OCI-LY1 (cell line): ENCODE measurements around the gene IMMP2L.

Experiments used
- H2AFZ ChIP-seq: fragments of 200-600 bp; sonication (generic), shearing (Covaris generic); 2 replicates; pipeline ENCODE4 v1.6.0; 2014; ENCODE audit warnings: antibody characterized with exemption, mild to moderate bottlenecking, low read length
- H3F3A ChIP-seq: fragments of 200-600 bp; sonication (generic), shearing (Covaris generic); 2 replicates; pipeline ENCODE4 v1.6.0; 2014; ENCODE audit warnings: mild to moderate bottlenecking, antibody characterized with exemption, low read length, moderate library complexity; ENCODE audit not compliant: insufficient read depth
- H3K27ac ChIP-seq: fragments of 200-600 bp; sonication (generic); 2 replicates; pipeline ENCODE4 v1.5.1; 2014; ENCODE audit warnings: low read length, mixed run types, mild to moderate bottlenecking, low read depth; ENCODE audit not compliant: poor library complexity, severe bottlenecking
- H3K27me3 ChIP-seq: fragments of 200-600 bp; sonication (generic); 2 replicates; pipeline ENCODE4 v1.6.0; 2014; ENCODE audit warnings: antibody characterized with exemption, mild to moderate bottlenecking, low read length, moderate library complexity; ENCODE audit not compliant: insufficient read depth
- H3K36me3 ChIP-seq: fragments of 200-600 bp; sonication (generic); 2 replicates; pipeline ENCODE4 v1.6.1; 2014; ENCODE audit warnings: mild to moderate bottlenecking, antibody characterized with exemption, low read length, moderate library complexity, mixed read lengths; ENCODE audit not compliant: insufficient read depth
- H3K4me1 ChIP-seq: fragments of 200-600 bp; sonication (generic); 2 replicates; pipeline ENCODE4 v1.5.1; 2014; ENCODE audit warnings: mild to moderate bottlenecking, low read length, moderate library complexity; ENCODE audit not compliant: insufficient read depth, severe bottlenecking
- H3K4me2 ChIP-seq: fragments of 200-600 bp; sonication (generic), shearing (Covaris generic); 2 replicates; pipeline ENCODE4 v1.6.1; 2014; ENCODE audit warnings: low read length
- H3K4me3 ChIP-seq: fragments of 200-600 bp; sonication (generic); 2 replicates; pipeline ENCODE4 v1.5.1; 2014; ENCODE audit warnings: low read length, low read depth, mild to moderate bottlenecking, mixed read lengths; ENCODE audit not compliant: poor library complexity, severe bottlenecking
- H3K79me2 ChIP-seq: fragments of 200-600 bp; shearing (Covaris generic); 2 replicates; pipeline ENCODE4 v1.6.1; 2016; ENCODE audit warnings: mixed run types, low read length, mixed read lengths; ENCODE audit not compliant: insufficient read depth
- H3K9ac ChIP-seq: fragments of 200-600 bp; sonication (generic), shearing (Covaris generic); 2 replicates; pipeline ENCODE4 v1.6.1; 2014; ENCODE audit warnings: mild to moderate bottlenecking, low read length, mixed read lengths
- H3K9me2 ChIP-seq: fragments of 200-600 bp; sonication (generic), shearing (Covaris generic); 2 replicates; pipeline ENCODE4 v1.6.1; 2014; ENCODE audit warnings: low read depth, mild to moderate bottlenecking, low read length, mixed read lengths
- H3K9me3 ChIP-seq: fragments of 200-600 bp; shearing (Covaris generic); 2 replicates; pipeline ENCODE4 v1.6.1; 2014; ENCODE audit warnings: low read length, mixed read lengths
- H4K20me1 ChIP-seq: fragments of 200-600 bp; sonication (generic), shearing (Covaris generic); 2 replicates; pipeline ENCODE4 v1.6.0; 2016; ENCODE audit warnings: mild to moderate bottlenecking, low read length; ENCODE audit not compliant: insufficient read depth
- EZH2 ChIP-seq: fragments of 200-600 bp; sonication (generic), shearing (Covaris generic); IDR thresholded peaks from 2 replicates; pipeline ENCODE4 v1.8.0; 2017; ENCODE audit warnings: borderline replicate concordance, mixed run types, mild to moderate bottlenecking, antibody characterized with exemption, low read length, moderate library complexity, mixed read lengths
- TF ChIP-seq, protein P1 (sequence below): fragments of 200-600 bp; sonication (generic), shearing (Covaris generic); IDR thresholded peaks from 2 replicates; pipeline ENCODE4 v1.5.1; 2017; ENCODE audit warnings: mild to moderate bottlenecking, antibody characterized with exemption, low read length, moderate library complexity, mixed read lengths

The IMMP2L gene

DNA sequence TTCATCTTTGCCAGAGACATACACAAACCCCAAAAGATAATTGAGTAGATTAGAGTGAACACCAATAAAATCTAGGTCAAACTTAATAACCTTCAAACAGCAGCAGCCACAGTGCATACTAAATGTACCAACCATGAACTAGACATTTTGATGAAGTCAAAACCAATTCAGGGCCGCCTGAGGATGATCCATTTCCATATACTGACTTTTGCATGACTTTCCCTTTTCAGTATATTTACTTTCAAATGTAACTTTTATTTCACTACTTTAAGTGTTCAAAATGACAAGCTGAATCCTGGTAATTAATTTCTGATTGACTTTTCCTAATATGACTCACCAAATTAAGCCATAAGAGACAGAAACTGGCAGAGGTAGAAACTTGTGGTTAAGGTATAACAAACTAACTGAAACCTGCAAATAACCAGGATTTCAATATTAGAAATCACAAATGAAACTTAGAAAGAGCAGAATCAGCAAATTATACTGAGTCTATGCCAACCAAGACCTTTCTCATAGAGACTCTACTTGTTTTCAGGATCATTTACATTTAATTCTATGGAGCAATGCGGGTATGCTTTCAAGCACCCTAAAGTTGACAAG, 643.2 kb downstream of the IMMP2L start:
- Histone ChIP-seq H3K4me3 (no peak overlapping the region), H3K4me2 (no peak overlapping the region), H3K9me2 (no peaks in the 10 kb centered on the region), H3K27ac (no peak overlapping the region), H3K27me3 (no peaks in the 10 kb centered on the region), H3K9ac (no peak overlapping the region), H2AFZ (no peak overlapping the region), H4K20me1 (no peaks in the 10 kb centered on the region), H3K36me3 (no peaks in the 10 kb centered on the region), H3K79me2 (no peaks in the 10 kb centered on the region), H3K4me1 (no peaks in the 10 kb centered on the region), H3K9me3 (no peaks in the 10 kb centered on the region), H3F3A (no peaks in the 10 kb centered on the region)
- TF ChIP-seq EZH2 = no peak
- TF ChIP-seq, protein P1, sequence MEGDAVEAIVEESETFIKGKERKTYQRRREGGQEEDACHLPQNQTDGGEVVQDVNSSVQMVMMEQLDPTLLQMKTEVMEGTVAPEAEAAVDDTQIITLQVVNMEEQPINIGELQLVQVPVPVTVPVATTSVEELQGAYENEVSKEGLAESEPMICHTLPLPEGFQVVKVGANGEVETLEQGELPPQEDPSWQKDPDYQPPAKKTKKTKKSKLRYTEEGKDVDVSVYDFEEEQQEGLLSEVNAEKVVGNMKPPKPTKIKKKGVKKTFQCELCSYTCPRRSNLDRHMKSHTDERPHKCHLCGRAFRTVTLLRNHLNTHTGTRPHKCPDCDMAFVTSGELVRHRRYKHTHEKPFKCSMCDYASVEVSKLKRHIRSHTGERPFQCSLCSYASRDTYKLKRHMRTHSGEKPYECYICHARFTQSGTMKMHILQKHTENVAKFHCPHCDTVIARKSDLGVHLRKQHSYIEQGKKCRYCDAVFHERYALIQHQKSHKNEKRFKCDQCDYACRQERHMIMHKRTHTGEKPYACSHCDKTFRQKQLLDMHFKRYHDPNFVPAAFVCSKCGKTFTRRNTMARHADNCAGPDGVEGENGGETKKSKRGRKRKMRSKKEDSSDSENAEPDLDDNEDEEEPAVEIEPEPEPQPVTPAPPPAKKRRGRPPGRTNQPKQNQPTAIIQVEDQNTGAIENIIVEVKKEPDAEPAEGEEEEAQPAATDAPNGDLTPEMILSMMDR = no peak

DNA sequence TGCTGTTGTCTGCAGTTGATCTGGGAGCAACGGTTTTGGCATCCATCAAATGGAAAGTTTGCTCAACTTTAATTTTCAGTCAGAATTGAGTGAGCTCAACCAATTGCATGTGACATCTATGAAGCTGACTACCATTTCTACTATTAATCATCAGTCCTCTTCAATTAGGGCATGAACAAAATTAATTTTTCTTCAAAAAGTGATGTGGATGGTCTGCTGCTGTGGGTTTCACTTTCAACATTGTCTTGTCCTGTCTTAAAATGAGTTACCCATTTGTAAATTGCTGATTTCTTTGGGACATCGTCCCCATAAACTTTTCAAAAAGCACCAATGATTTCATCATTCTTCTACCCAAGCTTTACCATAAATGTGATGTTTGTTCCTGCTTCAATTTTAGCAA, 648.0 kb downstream of the IMMP2L start:
- Histone ChIP-seq H3K9ac (no peak overlapping the region), H3K9me2 (no peaks in the 10 kb centered on the region), H3K27ac (no peak overlapping the region), H3K4me2 (no peak overlapping the region), H3K27me3 (no peaks in the 10 kb centered on the region), H3K9me3 (no peaks in the 10 kb centered on the region), H3K4me3 (no peak overlapping the region), H4K20me1 (no peaks in the 10 kb centered on the region), H2AFZ (no peak overlapping the region), H3K36me3 (no peaks in the 10 kb centered on the region), H3K79me2 (no peaks in the 10 kb centered on the region), H3F3A (no peaks in the 10 kb centered on the region), H3K4me1 (peaks cover 6% of the 10 kb centered on the region)
- TF ChIP-seq EZH2 = no peak
- TF ChIP-seq, protein P1 = no peak

DNA sequence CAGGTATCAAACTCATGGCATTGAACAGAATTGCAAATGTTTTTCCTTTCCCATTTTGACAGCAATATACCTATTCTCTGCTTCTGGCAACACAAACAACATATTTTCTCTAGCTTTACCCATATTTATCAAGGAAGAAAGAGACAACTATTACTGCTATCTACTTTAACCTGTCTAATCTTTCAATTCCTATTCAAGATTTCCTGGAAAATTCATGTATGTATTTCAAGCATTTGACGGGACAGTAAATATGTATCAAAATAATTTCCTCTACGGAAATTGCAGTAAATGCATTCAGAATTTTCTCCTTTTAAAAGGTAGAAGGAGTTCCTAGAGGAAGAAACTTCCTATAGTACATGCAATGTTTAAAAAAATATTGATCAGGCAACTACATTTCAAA, 650.7 kb downstream of the IMMP2L start:
- H3F3A ChIP-seq = no peaks in the 10 kb centered on the region
- H3K9me2 ChIP-seq = no peaks in the 10 kb centered on the region
- H3K4me2 ChIP-seq = no peak overlapping the region
- no peaks in the 10 kb centered on the region for H4K20me1 ChIP-seq
- H3K79me2 ChIP-seq = no peaks in the 10 kb centered on the region
- no peaks in the 10 kb centered on the region for H3K36me3 ChIP-seq
- no peak for TF ChIP-seq EZH2
- TF ChIP-seq, protein P1 = no peak
- H3K27me3 ChIP-seq = no peaks in the 10 kb centered on the region
- H3K4me1 ChIP-seq = peaks cover 11% of the 10 kb centered on the region
- H2AFZ ChIP-seq = no peak overlapping the region
- no peak overlapping the region for H3K4me3 ChIP-seq
- no peak overlapping the region for H3K9ac ChIP-seq
- no peak overlapping the region for H3K27ac ChIP-seq
- no peaks in the 10 kb centered on the region for H3K9me3 ChIP-seq
